ENCODE data around the gene BSND. TPM values are rescaled to one million over a fixed set of nuclear protein-coding genes. Genes with fewer than 3 reads are reported as not detected.
"Not testable (repeated sequence)": the region's sequence is repeated elsewhere in the genome, so short reads cannot be mapped to it uniquely, and the experiment has no call there.

BSND gene
- total RNA-seq, 1 donor from 2014 or later: not detected

DNA sequence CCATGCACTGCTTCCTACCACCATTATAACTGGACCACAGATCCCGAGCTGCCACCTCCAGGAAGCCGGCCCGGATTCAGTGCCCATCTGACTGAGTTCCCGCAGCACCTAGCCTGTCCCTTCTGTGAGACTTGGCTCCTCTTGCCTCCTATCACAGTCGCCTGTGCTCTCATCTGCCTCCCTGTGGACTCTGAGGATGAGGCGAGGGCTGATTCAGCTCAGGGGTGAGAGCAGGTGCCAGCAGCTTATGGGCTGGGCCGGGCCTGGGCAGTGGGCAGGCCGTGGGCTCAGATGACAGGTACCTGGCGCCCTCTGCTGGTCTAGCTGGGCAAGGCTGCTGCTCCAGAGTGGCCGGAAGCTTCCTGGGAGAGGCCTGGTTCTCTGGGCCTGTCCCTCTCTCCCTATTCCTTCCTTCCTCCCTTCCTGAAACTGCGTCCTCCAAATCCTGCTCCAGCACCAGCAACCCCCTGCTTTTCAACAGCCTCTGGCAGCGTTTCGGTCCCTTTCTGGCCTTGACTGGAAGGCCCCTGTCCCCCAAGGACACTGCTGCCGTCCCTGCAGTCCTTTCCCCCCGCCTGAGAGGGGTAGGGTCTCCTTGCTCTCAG is 23.3 kb downstream of the BSND start:
- Mint-ChIP-seq H3K4me1 (ENCODE audit: low read depth) (peaks cover 2% of the 10 kb centered on the region), H3K4me3 (ENCODE audit: low read depth) (no peak overlapping the region), H3K36me3 (ENCODE audit: low read depth) (no peaks in the 10 kb centered on the region), H3K27ac (no peak overlapping the region), H3K27me3 (ENCODE audit: low read depth) (peaks cover 3% of the 10 kb centered on the region), H3K9me3 (no peaks in the 10 kb centered on the region)
- intact Hi-C loops (cut with micrococcal nuclease): loop anchor here (1.0 to 2.0 kb wide), 2 partner anchors 71 to 77 kb away; no protein-coding TSS in a partner anchor
- peak; percentile 45 for DNase-seq (ENCODE audit: low spot score)

DNA sequence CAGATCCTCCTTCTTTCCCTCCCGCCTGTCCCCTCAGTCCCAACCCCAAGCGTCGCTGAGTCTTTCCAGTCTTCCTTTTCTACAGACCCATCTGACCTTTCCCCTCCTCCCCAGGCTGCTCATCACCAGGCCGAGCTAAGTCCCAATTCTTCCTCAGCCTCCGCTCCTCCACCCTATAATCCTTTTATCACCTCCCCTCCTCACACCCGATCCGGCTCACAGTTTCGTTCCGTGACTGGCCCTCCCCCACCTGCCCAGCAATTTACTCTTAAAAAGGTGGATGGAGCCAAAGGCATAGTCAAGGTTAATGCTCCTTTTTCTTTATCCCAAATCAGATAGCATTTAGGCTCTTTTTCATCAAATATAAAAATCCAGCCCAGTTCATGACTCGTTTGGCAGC is 25.4 kb downstream of the BSND start:
- H3K36me3 Mint-ChIP-seq (ENCODE audit: low read depth); H3K4me1 Mint-ChIP-seq (ENCODE audit: low read depth); H3K27me3 Mint-ChIP-seq (ENCODE audit: low read depth); intact Hi-C loops (cut with micrococcal nuclease); H3K4me3 Mint-ChIP-seq (ENCODE audit: low read depth); DNase-seq (ENCODE audit: low spot score); H3K27ac Mint-ChIP-seq; H3K9me3 Mint-ChIP-seq: not testable (repeated sequence)

DNA sequence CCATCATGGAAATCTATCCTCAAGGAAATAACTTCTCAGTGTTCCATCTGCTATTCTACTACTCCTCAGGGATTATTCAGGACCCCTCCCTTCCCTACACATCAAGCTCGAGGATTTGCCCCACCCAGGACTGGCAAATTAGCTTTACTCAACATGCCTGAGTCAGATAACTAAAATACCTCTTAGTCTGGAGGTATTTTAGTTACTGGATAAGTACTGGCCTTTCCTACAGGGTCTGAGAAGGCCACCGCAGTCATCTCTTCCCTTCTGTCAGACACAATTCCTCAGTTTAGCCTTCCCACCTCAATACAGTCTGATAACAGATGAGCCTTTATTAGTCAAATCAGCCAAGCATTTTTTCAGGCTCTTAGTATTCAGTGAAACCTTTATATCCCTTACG is 27.9 kb downstream of the BSND start:
- H3K27me3 Mint-ChIP-seq (ENCODE audit: low read depth); H3K4me3 Mint-ChIP-seq (ENCODE audit: low read depth); intact Hi-C loops (cut with micrococcal nuclease); H3K27ac Mint-ChIP-seq; H3K4me1 Mint-ChIP-seq (ENCODE audit: low read depth); DNase-seq (ENCODE audit: low spot score); H3K9me3 Mint-ChIP-seq; H3K36me3 Mint-ChIP-seq (ENCODE audit: low read depth): not testable (repeated sequence)

DNA sequence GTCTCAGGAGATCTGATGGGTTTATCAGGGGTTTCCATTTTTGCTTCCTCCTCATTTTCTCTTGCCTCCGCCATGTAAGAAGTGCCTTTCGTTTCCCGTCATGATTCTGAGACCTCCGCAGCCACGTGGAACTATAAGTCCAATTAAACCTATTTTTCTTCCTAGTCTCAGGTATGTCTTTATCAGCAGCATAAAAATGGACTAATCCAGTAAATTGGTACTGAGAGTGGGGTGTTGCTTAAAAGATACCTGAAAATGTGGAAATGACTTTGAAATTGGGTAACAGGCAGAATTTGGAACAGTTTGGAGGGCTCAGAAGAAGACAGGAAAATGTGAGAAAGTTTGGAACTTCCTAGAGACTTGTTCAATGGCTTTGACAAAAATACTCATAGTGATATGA is 32.4 kb downstream of the BSND start:
- H3K27ac Mint-ChIP-seq; H3K36me3 Mint-ChIP-seq (ENCODE audit: low read depth); H3K9me3 Mint-ChIP-seq; DNase-seq (ENCODE audit: low spot score); intact Hi-C loops (cut with micrococcal nuclease); H3K4me3 Mint-ChIP-seq (ENCODE audit: low read depth); H3K4me1 Mint-ChIP-seq (ENCODE audit: low read depth): not testable (repeated sequence)
- peaks cover 21% of the 10 kb centered on the region for H3K27me3 Mint-ChIP-seq (ENCODE audit: low read depth)

DNA sequence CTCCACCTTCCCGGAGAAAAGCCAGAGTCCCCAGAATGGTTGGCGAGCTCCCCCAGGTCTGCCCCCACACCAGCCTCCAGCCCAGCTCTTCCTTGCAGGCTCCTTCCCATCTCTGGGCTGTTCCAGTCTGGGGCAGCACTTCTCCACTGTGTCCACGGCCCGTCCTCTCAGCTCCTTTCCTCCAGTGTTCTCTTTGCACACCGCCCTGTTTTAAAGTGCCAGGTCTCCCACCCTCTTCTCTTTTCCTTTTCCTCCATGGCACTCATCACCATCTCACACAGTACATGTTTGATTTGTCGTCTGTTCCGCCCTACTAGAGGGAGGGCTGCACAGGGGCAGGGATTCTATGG is 34.5 kb downstream of the BSND start:
- intact Hi-C loops (cut with micrococcal nuclease): no loop called here
- peaks cover 39% of the 10 kb centered on the region for H3K27me3 Mint-ChIP-seq (ENCODE audit: low read depth)

DNA sequence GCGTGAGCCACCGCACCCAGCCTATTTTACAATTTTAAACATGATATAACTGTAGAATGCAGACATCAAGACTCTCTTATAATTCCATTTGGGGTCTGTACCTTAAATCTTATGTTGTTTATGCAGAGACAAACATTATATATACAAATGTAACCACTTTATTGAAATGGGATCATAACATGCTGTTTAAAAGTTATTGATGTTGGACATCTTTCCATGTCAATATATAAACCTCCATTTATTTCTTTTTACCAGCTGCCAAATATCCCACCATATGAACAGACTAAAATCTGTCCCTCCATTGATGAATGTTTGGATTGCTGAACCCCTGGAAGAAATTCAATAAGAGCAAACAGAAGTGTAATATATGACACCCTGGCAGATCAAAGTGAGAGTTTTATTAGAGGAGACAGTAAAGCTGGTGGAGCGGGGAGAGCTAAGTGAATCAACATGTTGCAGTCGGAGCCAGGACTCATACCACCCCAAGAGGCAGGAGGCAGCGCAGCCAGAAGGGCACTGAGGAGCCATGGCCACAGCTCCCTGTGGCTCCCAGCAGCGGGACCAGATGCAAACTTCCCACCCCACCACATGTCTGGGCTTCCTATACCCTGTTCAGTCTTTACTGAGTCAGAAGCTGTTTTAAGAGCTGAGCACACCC is 35.9 kb downstream of the BSND start:
- intact Hi-C loops (cut with micrococcal nuclease): no loop called here
- Mint-ChIP-seq H3K4me1 (ENCODE audit: low read depth) (no peaks in the 10 kb centered on the region), H3K9me3 (no peaks in the 10 kb centered on the region), H3K4me3 (ENCODE audit: low read depth) (no peak overlapping the region), H3K27me3 (ENCODE audit: low read depth) (peaks cover 51% of the 10 kb centered on the region), H3K27ac (no peak overlapping the region), H3K36me3 (ENCODE audit: low read depth) (no peaks in the 10 kb centered on the region)
- no peak for DNase-seq (ENCODE audit: low spot score)

More for the DNA sequence above, 34.5 kb downstream of the BSND start:
- H3K4me1 Mint-ChIP-seq (ENCODE audit: low read depth): no peaks in the 10 kb centered on the region
- DNase-seq (ENCODE audit: low spot score): no peak
- H3K36me3 Mint-ChIP-seq (ENCODE audit: low read depth): no peaks in the 10 kb centered on the region
- H3K9me3 Mint-ChIP-seq: no peaks in the 10 kb centered on the region
- no peak overlapping the region for H3K4me3 Mint-ChIP-seq (ENCODE audit: low read depth)
- H3K27ac Mint-ChIP-seq: no peak overlapping the region

DNA sequence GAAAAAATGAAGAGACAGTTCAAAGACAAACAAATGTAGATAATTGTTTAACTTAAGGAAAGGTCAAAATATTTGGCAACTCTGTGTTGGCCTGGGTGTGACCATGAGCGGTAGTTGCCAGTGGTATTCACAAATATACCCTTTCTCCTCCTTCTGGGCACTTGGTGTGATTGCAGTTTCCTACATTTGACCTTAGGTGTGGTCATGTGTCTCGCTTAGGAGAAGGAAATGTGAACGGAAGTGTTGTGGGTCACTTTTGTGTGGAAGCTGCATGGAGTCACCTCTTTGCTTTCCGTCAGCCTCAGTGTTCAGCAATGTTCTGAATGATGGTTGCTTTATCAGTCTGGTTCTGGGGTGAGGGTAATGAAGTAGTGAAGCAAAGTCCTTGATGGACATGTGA is 37.2 kb downstream of the BSND start:
- Mint-ChIP-seq H3K4me1 (ENCODE audit: low read depth) (peaks cover 3% of the 10 kb centered on the region), H3K4me3 (ENCODE audit: low read depth) (no peak overlapping the region), H3K27ac (no peak overlapping the region), H3K27me3 (ENCODE audit: low read depth) (peaks cover 62% of the 10 kb centered on the region), H3K36me3 (ENCODE audit: low read depth) (no peaks in the 10 kb centered on the region), H3K9me3 (no peaks in the 10 kb centered on the region)
- intact Hi-C loops (cut with micrococcal nuclease): no loop called here
- no peak for DNase-seq (ENCODE audit: low spot score)

DNA sequence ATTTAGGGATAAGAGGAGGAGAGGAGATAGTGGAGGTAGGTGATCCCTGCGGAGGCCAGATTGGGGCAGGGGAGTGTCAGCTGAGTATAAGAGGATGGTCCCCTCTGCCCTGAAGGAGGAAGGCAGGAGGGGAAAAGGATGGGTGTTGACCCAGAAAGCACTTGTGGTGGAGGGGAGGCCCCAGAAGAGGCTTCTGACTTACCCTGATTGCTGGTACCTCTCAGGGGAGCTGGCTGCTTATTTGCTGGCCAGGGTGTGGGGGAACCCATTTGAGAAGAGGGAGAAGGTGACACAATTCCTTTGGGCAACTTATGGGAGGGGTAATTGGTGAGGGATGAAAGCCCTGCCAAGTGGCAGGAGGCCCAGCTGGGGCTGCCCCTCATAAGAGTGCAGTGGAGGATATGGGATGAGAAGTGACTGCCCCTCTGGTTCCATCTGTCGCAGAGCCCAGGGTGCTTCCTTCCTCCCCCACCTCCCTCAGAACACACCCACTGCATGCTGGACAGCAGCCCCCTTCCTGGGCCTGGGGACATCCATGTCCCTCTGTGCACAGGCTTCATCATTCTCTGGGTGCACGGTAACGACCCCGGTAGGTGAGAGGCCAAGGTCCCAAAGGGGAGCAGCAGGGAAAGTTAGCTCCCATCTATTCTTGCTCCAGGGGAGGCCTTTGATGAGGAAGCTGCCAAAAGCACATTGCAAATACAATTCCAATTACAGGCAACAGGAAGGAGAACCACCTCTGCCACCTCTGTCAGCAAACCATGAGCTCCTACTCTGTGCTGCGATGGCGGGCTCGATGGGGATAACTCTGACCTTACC is 39.2 kb downstream of the BSND start:
- Mint-ChIP-seq H3K9me3 (no peaks in the 10 kb centered on the region), H3K4me3 (ENCODE audit: low read depth) (no peak overlapping the region), H3K27me3 (ENCODE audit: low read depth) (peaks cover 73% of the 10 kb centered on the region), H3K36me3 (ENCODE audit: low read depth) (no peaks in the 10 kb centered on the region), H3K27ac (no peak overlapping the region), H3K4me1 (ENCODE audit: low read depth) (peaks cover 3% of the 10 kb centered on the region)
- intact Hi-C loops (cut with micrococcal nuclease): no loop called here
- DNase-seq (ENCODE audit: low spot score): no peak

DNA sequence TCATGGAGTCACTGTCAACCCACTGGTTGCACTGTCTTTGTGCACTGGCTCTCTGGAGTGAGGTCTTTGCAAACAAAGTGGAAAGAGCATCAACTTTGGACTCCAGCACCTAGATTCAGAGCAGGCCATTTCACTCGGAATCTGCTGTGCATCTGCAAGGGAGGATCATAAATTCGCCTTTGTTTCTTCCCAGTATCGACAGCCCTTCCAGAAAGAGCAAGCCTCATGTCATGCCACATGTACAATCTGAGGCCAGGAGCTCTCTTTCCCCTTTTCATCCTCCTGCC is 39.8 kb downstream of the BSND start:
- intact Hi-C loops (cut with micrococcal nuclease): no loop called here
- Mint-ChIP-seq H3K27ac (no peak overlapping the region), H3K36me3 (ENCODE audit: low read depth) (no peaks in the 10 kb centered on the region), H3K9me3 (no peaks in the 10 kb centered on the region), H3K27me3 (ENCODE audit: low read depth) (peaks cover 71% of the 10 kb centered on the region), H3K4me3 (ENCODE audit: low read depth) (no peak overlapping the region), H3K4me1 (ENCODE audit: low read depth) (peaks cover 3% of the 10 kb centered on the region)
- DNase-seq (ENCODE audit: low spot score): no peak

DNA sequence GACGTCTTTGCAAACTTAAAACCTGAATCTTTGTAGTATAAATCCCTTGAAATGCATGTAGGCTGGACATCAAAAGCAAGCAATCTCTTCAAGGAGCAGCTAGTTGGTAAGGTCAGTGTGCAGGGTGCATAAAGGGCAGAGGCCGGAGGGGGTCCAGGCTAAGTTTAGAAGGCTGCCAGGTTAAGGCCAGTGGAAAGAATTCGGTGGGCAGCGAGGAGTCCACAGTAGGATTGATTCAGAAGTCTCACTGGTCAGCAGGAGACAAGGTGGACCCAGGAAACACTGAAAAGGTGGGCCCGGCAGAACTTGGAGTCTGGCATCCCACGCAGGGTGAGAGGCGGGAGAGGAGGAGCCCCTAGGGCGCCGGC is 40.2 kb downstream of the BSND start:
- DNase-seq (ENCODE audit: low spot score): no peak
- no peak overlapping the region for H3K4me3 Mint-ChIP-seq (ENCODE audit: low read depth)
- no peaks in the 10 kb centered on the region for H3K9me3 Mint-ChIP-seq
- H3K27me3 Mint-ChIP-seq (ENCODE audit: low read depth): peaks cover 70% of the 10 kb centered on the region
- no peak overlapping the region for H3K27ac Mint-ChIP-seq
- H3K4me1 Mint-ChIP-seq (ENCODE audit: low read depth): peaks cover 3% of the 10 kb centered on the region
- H3K36me3 Mint-ChIP-seq (ENCODE audit: low read depth): no peaks in the 10 kb centered on the region
- intact Hi-C loops (cut with micrococcal nuclease): no loop called here

DNA sequence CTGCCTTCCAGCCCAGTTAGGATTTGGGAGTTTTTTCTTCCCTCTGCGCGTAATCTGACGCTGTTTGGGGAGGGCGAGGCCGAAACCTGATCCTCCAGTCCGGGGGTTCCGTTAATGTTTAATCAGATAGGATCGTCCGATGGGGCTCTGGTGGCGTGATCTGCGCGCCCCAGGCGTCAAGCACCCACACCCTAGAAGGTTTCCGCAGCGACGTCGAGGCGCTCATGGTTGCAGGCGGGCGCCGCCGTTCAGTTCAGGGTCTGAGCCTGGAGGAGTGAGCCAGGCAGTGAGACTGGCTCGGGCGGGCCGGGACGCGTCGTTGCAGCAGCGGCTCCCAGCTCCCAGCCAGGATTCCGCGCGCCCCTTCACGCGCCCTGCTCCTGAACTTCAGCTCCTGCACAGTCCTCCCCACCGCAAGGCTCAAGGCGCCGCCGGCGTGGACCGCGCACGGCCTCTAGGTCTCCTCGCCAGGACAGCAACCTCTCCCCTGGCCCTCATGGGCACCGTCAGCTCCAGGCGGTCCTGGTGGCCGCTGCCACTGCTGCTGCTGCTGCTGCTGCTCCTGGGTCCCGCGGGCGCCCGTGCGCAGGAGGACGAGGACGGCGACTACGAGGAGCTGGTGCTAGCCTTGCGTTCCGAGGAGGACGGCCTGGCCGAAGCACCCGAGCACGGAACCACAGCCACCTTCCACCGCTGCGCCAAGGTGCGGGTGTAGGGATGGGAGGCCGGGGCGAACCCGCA is 40.8 kb downstream of the BSND start, which contains the start of gene PCSK9:
Gene PCSK9, plus strand, starts transcription at position 207 of the 741 bp plus-strand sequence. Its CDS starts 290 bp downstream, at position 497.
- Mint-ChIP-seq H3K9me3 (no peaks in the 10 kb centered on the region), H3K27ac (no peak within 1 kb of the TSS), H3K27me3 (ENCODE audit: low read depth) (peaks cover 67% of the 10 kb centered on the region), H3K36me3 (ENCODE audit: low read depth) (no peaks in the 10 kb centered on the region), H3K4me3 (ENCODE audit: low read depth) (no peak within 1 kb of the TSS), H3K4me1 (ENCODE audit: low read depth) (peaks cover 3% of the 10 kb centered on the region)
- intact Hi-C loops (cut with micrococcal nuclease): no loop called here
- DNase-seq (ENCODE audit: low spot score): no peak

DNA sequence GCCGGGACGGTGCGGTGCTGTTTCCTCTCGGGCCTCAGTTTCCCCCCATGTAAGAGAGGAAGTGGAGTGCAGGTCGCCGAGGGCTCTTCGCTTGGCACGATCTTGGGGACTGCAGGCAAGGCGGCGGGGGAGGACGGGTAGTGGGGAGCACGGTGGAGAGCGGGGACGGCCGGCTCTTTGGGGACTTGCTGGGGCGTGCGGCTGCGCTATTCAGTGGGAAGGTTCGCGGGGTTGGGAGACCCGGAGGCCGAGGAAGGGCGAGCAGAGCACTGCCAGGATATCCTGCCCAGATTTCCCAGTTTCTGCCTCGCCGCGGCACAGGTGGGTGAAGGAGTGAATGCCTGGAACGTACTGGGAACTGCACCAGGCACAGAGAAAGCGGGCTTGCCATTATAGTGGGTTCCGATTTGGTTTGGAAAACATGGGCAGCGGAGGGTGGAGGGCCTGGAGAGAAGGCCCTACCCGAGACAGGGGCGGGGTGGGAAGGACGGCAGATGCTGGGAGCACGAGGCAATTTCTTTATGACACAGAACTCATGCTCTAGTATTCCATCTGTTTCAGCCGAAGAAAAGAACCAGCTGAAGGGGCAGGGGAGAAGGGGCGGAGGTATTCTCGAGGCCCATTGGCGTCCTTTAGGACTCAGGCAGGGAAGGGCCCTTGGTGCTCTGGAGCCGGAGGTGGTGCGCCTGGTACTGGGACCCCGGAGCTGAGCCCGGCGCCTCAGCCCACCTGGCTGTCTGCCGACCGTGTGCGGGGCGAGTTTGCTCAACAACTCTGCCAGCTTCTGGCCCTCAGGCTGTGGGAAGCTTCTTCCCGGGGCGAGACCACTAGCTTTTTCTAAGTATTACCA is 41.6 kb downstream of the BSND start:
- H3K27me3 Mint-ChIP-seq (ENCODE audit: low read depth): peaks cover 64% of the 10 kb centered on the region
- no peak overlapping the region for H3K4me3 Mint-ChIP-seq (ENCODE audit: low read depth)
- no peaks in the 10 kb centered on the region for H3K9me3 Mint-ChIP-seq
- no peak for DNase-seq (ENCODE audit: low spot score)
- intact Hi-C loops (cut with micrococcal nuclease): no loop called here
- H3K36me3 Mint-ChIP-seq (ENCODE audit: low read depth): no peaks in the 10 kb centered on the region
- no peak overlapping the region for H3K27ac Mint-ChIP-seq
- H3K4me1 Mint-ChIP-seq (ENCODE audit: low read depth): peaks cover 3% of the 10 kb centered on the region
